ENCODE measurements around the gene BBS7. TPM values are rescaled to one million over a fixed set of nuclear protein-coding genes. Genes with fewer than 3 reads are reported as not detected.

BBS7 gene
- total RNA-seq, 1 experiment from 2014 or later, result 26.2 TPM

DNA sequence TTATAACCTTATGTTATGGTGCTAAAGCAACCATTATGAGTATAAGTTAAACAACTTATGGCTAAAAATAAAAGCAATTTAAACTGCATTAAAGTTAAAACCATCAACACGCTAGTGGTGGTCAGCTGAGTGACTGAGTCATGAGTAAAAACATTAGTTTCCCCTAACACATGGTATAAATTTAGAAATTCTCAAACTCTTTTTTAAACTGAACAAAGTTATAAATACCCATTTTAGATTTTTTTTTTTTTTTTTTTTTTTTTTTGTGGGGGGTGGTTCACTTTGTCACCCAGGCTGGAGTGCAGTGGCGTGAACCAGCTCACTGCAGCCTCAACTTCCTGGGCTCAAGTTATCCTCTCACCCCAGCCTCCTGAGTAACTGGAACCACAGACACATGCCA, 5.4 kb upstream of the BBS7 start:
- DNase-seq, result no peak
- Histone ChIP-seq H4K91ac (ENCODE audit: insufficient read length, low read depth, low read length) (no peak overlapping the region), H3K27me3 (ENCODE audit: insufficient read depth, low read length) (no peaks in the 10 kb centered on the region), H2BK12ac (ENCODE audit: insufficient read length, low read depth, low read length) (no peak overlapping the region), H2BK120ac (ENCODE audit: low read depth, low read length, poor library complexity, severe bottlenecking) (no peak overlapping the region), H3K4ac (ENCODE audit: low read depth, low read length) (no peak overlapping the region), H4K8ac (replicated peaks; ENCODE audit: insufficient read length, low read depth, low read length) (no peak overlapping the region), H3K23ac (ENCODE audit: insufficient read length, low read depth, low read length) (no peak overlapping the region), H2BK15ac (ENCODE audit: low read depth, low read length) (no peak overlapping the region), H2BK5ac (ENCODE audit: insufficient read length, low read length) (no peak overlapping the region), H2AK5ac (ENCODE audit: insufficient read length, low read length) (no peak overlapping the region), H3K18ac (ENCODE audit: insufficient read length, low read depth, low read length) (no peak overlapping the region), H3K4me1 (ENCODE audit: insufficient read depth, low read length) (no peaks in the 10 kb centered on the region), H3K9me3 (ENCODE audit: control insufficient read depth, low read depth, low read length) (no peaks in the 10 kb centered on the region), H3K79me1 (ENCODE audit: insufficient read depth, low read depth, low read length, poor library complexity, severe bottlenecking) (no peaks in the 10 kb centered on the region), H4K20me1 (ENCODE audit: control insufficient read depth, insufficient read depth, insufficient read length) (no peaks in the 10 kb centered on the region), H3K9ac (ENCODE audit: extremely low read depth, insufficient read length, low read length) (no peak overlapping the region), H3K14ac (ENCODE audit: insufficient read depth, low read length) (no peak overlapping the region), H3T11ph (ENCODE audit: low read length) (no peak overlapping the region), H2AFZ (ENCODE audit: low read length) (no peak overlapping the region), H3K56ac (ENCODE audit: insufficient read length, low read depth, low read length) (no peak overlapping the region), H3K79me2 (ENCODE audit: insufficient read depth, low read length) (no peaks in the 10 kb centered on the region), H3K27ac (ENCODE audit: insufficient read length, low read depth, low read length) (no peak overlapping the region), H3K23me2 (ENCODE audit: insufficient read length, low read depth, low read length, poor library complexity, severe bottlenecking) (no peaks in the 10 kb centered on the region), H3K4me2 (ENCODE audit: insufficient read depth, insufficient read length, low read length) (no peak overlapping the region), H2BK20ac (ENCODE audit: low read depth, low read length, poor library complexity, severe bottlenecking) (no peak overlapping the region), H4K5ac (ENCODE audit: insufficient read length, low read depth, low read length) (no peak overlapping the region)
- Mint-ChIP-seq H3K4me3 (no peak overlapping the region), H3K9me3 (no peaks in the 10 kb centered on the region), H3K4me1 (peaks cover 0 to 4% of the 10 kb centered on the region in 2 experiments; a peak in 1 of 4 replicates), H3K27me3 (ENCODE audit: low read depth) (peaks cover 5% of the 10 kb centered on the region), H3K27ac (no peak overlapping the region), H3K36me3 (ENCODE audit: insufficient read depth in 1 of 3, low read depth in 3 of 3) (no peaks in the 10 kb centered on the region)
- TF ChIP-seq, protein P1, sequence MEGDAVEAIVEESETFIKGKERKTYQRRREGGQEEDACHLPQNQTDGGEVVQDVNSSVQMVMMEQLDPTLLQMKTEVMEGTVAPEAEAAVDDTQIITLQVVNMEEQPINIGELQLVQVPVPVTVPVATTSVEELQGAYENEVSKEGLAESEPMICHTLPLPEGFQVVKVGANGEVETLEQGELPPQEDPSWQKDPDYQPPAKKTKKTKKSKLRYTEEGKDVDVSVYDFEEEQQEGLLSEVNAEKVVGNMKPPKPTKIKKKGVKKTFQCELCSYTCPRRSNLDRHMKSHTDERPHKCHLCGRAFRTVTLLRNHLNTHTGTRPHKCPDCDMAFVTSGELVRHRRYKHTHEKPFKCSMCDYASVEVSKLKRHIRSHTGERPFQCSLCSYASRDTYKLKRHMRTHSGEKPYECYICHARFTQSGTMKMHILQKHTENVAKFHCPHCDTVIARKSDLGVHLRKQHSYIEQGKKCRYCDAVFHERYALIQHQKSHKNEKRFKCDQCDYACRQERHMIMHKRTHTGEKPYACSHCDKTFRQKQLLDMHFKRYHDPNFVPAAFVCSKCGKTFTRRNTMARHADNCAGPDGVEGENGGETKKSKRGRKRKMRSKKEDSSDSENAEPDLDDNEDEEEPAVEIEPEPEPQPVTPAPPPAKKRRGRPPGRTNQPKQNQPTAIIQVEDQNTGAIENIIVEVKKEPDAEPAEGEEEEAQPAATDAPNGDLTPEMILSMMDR (conservative IDR thresholded peaks at IDR 0.05), result no peak
- no CpG with 5 or more reads among the region's 2 CpGs for WGBS (ENCODE audit: extremely low coverage, insufficient read length, low lambda C conversion rate)
